ENCODE measurements around the gene RETREG1.
"Not testable (repeated sequence)": the region's sequence is repeated elsewhere in the genome, so short reads cannot be mapped to it uniquely, and the experiment has no call there.

RETREG1 gene

GRCh38 chr5:16618138-16618897 is 1.5 kb upstream of the RETREG1 start:
- no peak for TF ChIP-seq FOXM1 (IDR thresholded peaks at IDR 0.05; ENCODE audit: borderline replicate concordance)
- TF ChIP-seq HDGF (IDR thresholded peaks at IDR 0.05; ENCODE audit: borderline replicate concordance): no peak
- TF ChIP-seq ZNF384 (IDR thresholded peaks at IDR 0.05): no peak
- TF ChIP-seq BHLHE40 (IDR thresholded peaks at IDR 0.05; ENCODE audit: borderline replicate concordance): no peak
- TF ChIP-seq SUZ12 (IDR thresholded peaks at IDR 0.05): no peak
- ChIA-PET CTCF (no interaction called here), POLR2A (interaction anchor here (1.0 kb wide), 1 partner anchor 40 kb away, joined by 3 read pairs; no protein-coding TSS in a partner anchor)
- no peak for DNase-seq (ENCODE audit: extremely low spot score)

GRCh38 chr5:16617274-16617968 is 624 bp upstream of the RETREG1 start:
- TF ChIP-seq CTBP1 (IDR thresholded peaks at IDR 0.05; ENCODE audit: borderline replicate concordance): no peak
- TF ChIP-seq SUZ12 (IDR thresholded peaks at IDR 0.05): no peak
- TF ChIP-seq NFRKB (IDR thresholded peaks at IDR 0.05): no peak
- TF ChIP-seq HDGF (IDR thresholded peaks at IDR 0.05; ENCODE audit: borderline replicate concordance): no peak
- TF ChIP-seq L3MBTL2 (conservative IDR thresholded peaks at IDR 0.05): no peak
- TF ChIP-seq FOXM1 (IDR thresholded peaks at IDR 0.05; ENCODE audit: borderline replicate concordance): no peak
- no peak for TF ChIP-seq PKNOX1 (IDR thresholded peaks at IDR 0.05)
- TF ChIP-seq FOXA1 (IDR thresholded peaks at IDR 0.05): no peak
- no peak for TF ChIP-seq ELF4 (IDR thresholded peaks at IDR 0.05)
- TF ChIP-seq ZNF384 (IDR thresholded peaks at IDR 0.05): no peak
- TF ChIP-seq SP1 (IDR thresholded peaks at IDR 0.05): no peak
- no peak for TF ChIP-seq FOXK2 (IDR thresholded peaks at IDR 0.05)
- TF ChIP-seq TARDBP (IDR thresholded peaks at IDR 0.05): no peak
- TF ChIP-seq ARNT (IDR thresholded peaks at IDR 0.05): no peak
- no peak for TF ChIP-seq LEF1 (IDR thresholded peaks at IDR 0.05; ENCODE audit: borderline replicate concordance)
- no peak for DNase-seq (ENCODE audit: extremely low spot score)
- ChIA-PET CTCF (no interaction called here), POLR2A (interaction anchor here (0.6 to 1.7 kb wide), 3 partner anchors 10 to 41 kb away, joined by 3 to 4 read pairs (median 3); no protein-coding TSS in a partner anchor)

DNA sequence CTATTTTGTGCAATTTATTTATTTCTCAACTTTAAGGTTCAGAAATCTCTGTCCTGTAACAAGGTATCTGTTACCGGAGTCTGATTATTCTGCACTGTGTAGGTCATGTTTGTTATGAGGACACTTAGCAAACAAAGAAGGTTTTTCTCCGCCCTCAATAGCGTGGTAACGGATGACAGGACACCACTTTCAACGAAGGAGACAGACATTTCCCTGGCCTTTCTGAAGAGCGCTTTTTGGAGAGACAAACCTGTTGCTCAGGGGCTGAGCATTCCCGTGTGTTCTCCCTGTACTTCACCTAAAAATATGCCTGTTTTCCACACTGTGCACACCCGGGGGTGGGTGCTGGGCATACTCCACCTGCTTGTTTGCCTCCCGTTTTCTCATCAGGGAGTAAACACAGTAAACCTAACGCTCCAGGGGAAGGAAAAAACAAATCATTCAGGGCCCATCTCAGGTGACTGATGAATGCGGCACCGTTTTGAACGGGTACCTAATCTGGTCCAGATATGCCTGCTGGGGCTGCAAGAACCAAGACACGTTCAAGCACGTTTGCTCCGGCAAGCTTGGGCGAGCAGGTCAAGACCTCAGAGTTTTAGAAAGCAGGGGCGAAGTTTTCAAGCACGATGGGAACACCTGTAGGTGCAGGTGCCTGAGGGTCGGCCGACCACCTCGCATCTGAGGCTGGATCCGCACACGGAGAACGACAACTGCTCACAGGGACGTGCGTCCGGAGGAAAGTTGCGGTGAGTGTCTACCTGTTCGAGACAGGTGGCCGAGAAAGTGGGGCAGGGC is 859 bp downstream of the RETREG1 start:
- DNase-seq (ENCODE audit: extremely low spot score): no peak
- ChIA-PET CTCF (interaction anchor here (0.7 kb wide), 1 partner anchor 797 kb away, joined by 3 read pairs; no protein-coding TSS in a partner anchor), POLR2A (interaction anchor here (1.7 kb wide), 1 partner anchor 11 kb away, joined by 4 read pairs; no protein-coding TSS in a partner anchor)
- TF ChIP-seq PKNOX1 (IDR thresholded peaks at IDR 0.05) (no peak), NFRKB (IDR thresholded peaks at IDR 0.05) (no peak), ELF4 (IDR thresholded peaks at IDR 0.05) (no peak), HDGF (IDR thresholded peaks at IDR 0.05; ENCODE audit: borderline replicate concordance) (no peak), ZNF384 (IDR thresholded peaks at IDR 0.05) (no peak), FOXK2 (IDR thresholded peaks at IDR 0.05) (no peak), BHLHE40 (IDR thresholded peaks at IDR 0.05; ENCODE audit: borderline replicate concordance) (no peak), TARDBP (IDR thresholded peaks at IDR 0.05) (no peak), ARNT (IDR thresholded peaks at IDR 0.05) (no peak), CTBP1 (IDR thresholded peaks at IDR 0.05; ENCODE audit: borderline replicate concordance) (no peak), FOXA1 (IDR thresholded peaks at IDR 0.05) (no peak), LEF1 (IDR thresholded peaks at IDR 0.05; ENCODE audit: borderline replicate concordance) (no peak), FOXM1 (IDR thresholded peaks at IDR 0.05; ENCODE audit: borderline replicate concordance) (no peak), L3MBTL2 (conservative IDR thresholded peaks at IDR 0.05) (no peak), SP1 (IDR thresholded peaks at IDR 0.05) (no peak), SUZ12 (IDR thresholded peaks at IDR 0.05) (no peak)

GRCh38 chr5:16612007-16612406 is 4.8 kb downstream of the RETREG1 start:
- ChIA-PET POLR2A (no interaction called here), CTCF (no interaction called here)
- DNase-seq (ENCODE audit: extremely low spot score): no peak
- TF ChIP-seq PKNOX1 (IDR thresholded peaks at IDR 0.05) (no peak), L3MBTL2 (conservative IDR thresholded peaks at IDR 0.05) (no peak), HDGF (IDR thresholded peaks at IDR 0.05; ENCODE audit: borderline replicate concordance) (no peak), FOXA1 (IDR thresholded peaks at IDR 0.05) (no peak), ZNF384 (IDR thresholded peaks at IDR 0.05) (no peak), BHLHE40 (IDR thresholded peaks at IDR 0.05; ENCODE audit: borderline replicate concordance) (no peak), NFRKB (IDR thresholded peaks at IDR 0.05) (no peak), ELF4 (IDR thresholded peaks at IDR 0.05) (no peak), ARNT (IDR thresholded peaks at IDR 0.05) (no peak), LEF1 (IDR thresholded peaks at IDR 0.05; ENCODE audit: borderline replicate concordance) (no peak)

DNA sequence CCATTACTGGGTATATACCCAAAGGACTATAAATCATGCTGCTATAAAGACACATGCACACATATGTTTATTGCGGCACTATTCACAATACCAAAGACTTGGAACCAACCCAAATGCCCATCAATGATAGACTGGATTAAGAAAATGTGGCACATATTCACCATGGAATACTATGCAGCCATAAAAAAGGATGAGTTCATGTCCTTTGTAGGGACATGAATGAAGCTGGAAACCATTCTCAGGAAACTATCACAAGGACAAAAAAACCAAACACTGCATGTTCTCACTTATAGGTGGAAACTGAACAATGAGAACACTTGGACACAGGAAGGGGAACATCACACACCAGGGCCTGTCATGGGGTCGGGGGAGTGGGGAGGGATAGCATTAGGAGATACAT is 5.9 kb downstream of the RETREG1 start:
- DNase-seq (ENCODE audit: extremely low spot score); CTCF ChIA-PET; POLR2A ChIA-PET: not testable (repeated sequence)

Data from HEK293T (cell line).